GM15510 (cell line): ENCODE measurements around the gene GPC1.

Source experiments
- POLR2A ChIP-seq: IDR thresholded peaks from 3 replicates; pipeline ENCODE4 v1.6.1; 2011; ENCODE audit warnings: borderline replicate concordance; ENCODE audit not compliant: insufficient read length; ENCODE audit errors: extremely low read depth

The GPC1 gene

GRCh38 chr2:240494194-240494793 lies 58.8 kb downstream of the GPC1 start:
- TF ChIP-seq POLR2A, result no peak

GRCh38 chr2:240498171-240498957 lies 62.9 kb downstream of the GPC1 start:
- TF ChIP-seq POLR2A, result no peak

- TF ChIP-seq POLR2A, result no peak
These were observed 63.4 kb downstream of the GPC1 start for GRCh38 chr2:240498958-240499260.

- TF ChIP-seq POLR2A, result no peak
These were observed 64.1 kb downstream of the GPC1 start for GRCh38 chr2:240499309-240500301.

- TF ChIP-seq POLR2A, result no peak
These were observed 65.3 kb downstream of the GPC1 start for GRCh38 chr2:240500561-240501423.

GRCh38 chr2:240501531-240501991 lies 66.1 kb downstream of the GPC1 start:
- no peak for TF ChIP-seq POLR2A

DNA sequence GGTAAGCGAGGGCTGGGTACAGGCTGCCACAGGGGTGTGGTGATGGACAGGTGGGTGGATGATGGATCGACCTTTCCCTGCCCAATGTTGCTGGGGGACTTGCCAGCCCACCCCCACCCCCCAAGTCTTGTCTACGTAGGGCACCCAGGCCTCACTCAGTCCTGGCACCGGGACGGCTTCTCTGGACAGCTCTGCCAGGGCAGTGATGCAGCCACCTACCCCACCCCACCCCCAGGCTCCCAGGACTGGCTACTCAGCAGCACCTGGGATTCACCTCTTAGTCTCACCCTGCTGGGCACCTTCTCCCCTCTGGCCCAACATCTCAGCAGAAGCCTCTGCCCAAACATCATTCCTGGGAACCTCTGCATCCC lies 66.6 kb downstream of the GPC1 start:
- TF ChIP-seq POLR2A, result no peak

- TF ChIP-seq POLR2A, result no peak
These were observed 67.1 kb downstream of the GPC1 start for GRCh38 chr2:240502430-240503121.

DNA sequence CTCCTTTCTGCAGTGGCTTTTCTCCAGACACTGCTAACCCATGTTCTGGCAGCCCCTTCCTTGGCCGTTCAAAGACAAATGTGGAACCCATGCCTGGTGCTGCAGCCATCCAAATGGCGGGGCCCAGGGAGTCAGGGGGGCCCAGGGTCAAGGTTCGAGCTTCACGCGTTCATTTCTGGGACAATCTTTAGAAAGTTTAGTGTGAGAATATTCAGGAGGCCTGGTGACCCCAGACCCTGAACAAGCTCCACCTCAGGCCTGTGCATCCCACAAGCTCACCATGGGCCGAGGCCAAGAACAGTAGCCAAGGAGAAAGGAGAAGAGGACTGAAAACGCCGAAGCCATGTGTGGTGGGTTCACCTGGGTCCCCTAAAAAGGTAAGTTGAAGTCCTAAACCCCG lies 67.9 kb downstream of the GPC1 start:
- no peak for TF ChIP-seq POLR2A

- no peak for TF ChIP-seq POLR2A
These were observed 68.4 kb downstream of the GPC1 start for GRCh38 chr2:240503848-240504247.

DNA sequence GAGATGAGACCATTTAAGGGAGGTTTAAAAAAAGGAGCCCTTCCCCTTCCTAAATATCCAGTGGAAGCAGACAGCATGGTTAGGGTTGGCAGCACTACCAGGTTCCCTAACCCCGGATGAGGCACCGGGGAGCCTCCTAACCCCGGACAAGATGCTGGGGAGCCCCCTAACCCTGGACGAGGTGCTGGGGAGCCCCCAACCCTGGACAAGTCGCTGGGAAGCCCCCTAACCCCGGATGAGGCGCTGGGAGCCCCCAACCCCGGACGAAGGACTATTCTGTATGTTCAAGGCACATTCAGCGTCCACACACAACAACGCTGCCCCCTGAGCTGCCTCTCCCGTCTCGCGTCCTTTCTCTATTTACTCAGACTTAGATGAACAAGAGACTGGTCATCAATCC lies 70.4 kb downstream of the GPC1 start:
- no peak for TF ChIP-seq POLR2A

DNA sequence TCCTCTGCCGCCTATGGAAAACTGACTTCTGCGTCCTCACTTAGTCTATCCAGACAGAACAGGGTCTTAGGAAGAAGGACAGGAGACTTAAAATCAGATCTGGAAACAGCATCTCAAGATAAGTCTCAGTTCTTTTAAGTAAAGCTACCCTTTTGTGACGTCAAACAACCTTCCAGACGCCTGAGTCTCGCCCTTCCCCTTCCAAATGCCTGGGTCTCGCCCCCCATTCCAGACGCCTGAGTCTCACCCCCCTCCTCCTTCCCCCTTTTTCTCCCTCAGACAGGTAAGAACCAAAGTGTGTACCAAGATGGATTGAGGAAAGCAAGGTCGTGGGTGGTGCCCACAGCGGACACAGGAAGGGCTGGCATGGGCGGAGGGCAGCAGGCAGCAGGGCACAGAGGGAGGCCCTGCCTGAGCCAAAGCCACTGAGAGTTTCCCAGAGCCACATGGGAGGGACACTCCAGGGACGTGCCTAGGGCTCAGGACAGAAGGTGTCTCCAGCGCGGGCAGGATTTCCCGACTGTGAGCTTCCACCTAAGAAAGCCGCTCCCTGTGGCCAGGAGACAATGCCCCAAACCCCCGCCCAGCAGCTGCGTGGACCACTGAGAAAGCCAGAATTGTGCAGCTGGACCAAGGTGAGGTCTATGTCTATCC lies 71.1 kb downstream of the GPC1 start:
- TF ChIP-seq POLR2A, result no peak

DNA sequence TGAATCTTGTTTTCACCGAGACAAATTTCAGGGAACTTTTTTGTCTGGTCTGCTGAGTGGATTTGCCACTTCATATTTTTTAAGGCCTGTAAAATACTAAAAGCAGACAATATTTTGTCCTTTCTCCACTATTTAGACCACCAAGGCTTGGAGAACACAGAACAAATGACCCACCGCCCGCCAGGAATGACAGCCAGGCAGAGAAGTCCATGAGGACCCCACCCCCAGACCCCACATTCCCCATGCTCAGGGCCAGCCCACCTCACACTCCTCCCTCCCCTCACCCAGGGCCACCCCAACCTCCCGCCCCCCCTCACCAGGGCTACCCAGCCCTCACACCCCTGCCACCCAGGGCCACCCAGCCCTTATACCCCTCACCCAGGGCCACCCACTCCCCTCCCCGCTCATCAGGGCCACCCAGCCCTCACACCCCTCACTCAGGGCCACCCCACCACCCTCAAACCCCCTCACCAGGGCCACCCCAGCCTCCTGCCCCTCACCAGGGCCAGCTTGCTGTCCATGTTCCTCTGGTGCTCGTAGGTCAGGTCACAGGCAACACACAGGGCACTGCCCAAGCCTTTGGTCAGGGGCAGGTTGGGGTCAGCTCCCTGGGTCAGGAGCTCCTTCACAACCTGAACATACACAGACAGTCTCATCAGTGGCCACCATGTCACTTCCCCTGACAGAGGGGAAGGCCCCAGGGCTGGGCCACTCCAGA lies 71.8 kb downstream of the GPC1 start:
- TF ChIP-seq POLR2A, result no peak

GRCh38 chr2:240507778-240508251 lies 72.4 kb downstream of the GPC1 start:
- no peak for TF ChIP-seq POLR2A
